Measurements from ENCODE around the gene POU2AF2.

GRCh38 chr11:111265421-111265820, 19.9 kb downstream of the POU2AF2 start:
- TF ChIP-seq, protein P1, sequence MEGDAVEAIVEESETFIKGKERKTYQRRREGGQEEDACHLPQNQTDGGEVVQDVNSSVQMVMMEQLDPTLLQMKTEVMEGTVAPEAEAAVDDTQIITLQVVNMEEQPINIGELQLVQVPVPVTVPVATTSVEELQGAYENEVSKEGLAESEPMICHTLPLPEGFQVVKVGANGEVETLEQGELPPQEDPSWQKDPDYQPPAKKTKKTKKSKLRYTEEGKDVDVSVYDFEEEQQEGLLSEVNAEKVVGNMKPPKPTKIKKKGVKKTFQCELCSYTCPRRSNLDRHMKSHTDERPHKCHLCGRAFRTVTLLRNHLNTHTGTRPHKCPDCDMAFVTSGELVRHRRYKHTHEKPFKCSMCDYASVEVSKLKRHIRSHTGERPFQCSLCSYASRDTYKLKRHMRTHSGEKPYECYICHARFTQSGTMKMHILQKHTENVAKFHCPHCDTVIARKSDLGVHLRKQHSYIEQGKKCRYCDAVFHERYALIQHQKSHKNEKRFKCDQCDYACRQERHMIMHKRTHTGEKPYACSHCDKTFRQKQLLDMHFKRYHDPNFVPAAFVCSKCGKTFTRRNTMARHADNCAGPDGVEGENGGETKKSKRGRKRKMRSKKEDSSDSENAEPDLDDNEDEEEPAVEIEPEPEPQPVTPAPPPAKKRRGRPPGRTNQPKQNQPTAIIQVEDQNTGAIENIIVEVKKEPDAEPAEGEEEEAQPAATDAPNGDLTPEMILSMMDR (IDR thresholded peaks at IDR 0.05) = no peak
- TF ChIP-seq E2F4 (CRISPR knock-in tag; IDR thresholded peaks at IDR 0.05; ENCODE audit: borderline replicate concordance, low read depth) (no peak), USF2 (CRISPR knock-in tag; IDR thresholded peaks at IDR 0.05) (no peak), ZNF416 (CRISPR knock-in tag; IDR thresholded peaks at IDR 0.05) (no peak), RELA (CRISPR knock-in tag; IDR thresholded peaks at IDR 0.05; ENCODE audit: borderline replicate concordance) (no peak), ZNF423 (CRISPR knock-in tag; IDR thresholded peaks at IDR 0.05) (no peak), ZBTB21 (CRISPR knock-in tag; IDR thresholded peaks at IDR 0.05; ENCODE audit: borderline replicate concordance) (no peak), JAZF1 (CRISPR knock-in tag; IDR thresholded peaks at IDR 0.05) (no peak), TCF7 (CRISPR knock-in tag; IDR thresholded peaks at IDR 0.05; ENCODE audit: low read depth) (no peak), ELF4 (CRISPR knock-in tag; IDR thresholded peaks at IDR 0.05; ENCODE audit: low read depth) (no peak), NR3C1 (CRISPR knock-in tag; conservative IDR thresholded peaks at IDR 0.05; ENCODE audit: low read depth) (no peak), CBFB (CRISPR knock-in tag; IDR thresholded peaks at IDR 0.05; ENCODE audit: low read depth) (no peak)
- TF ChIP-seq, protein P2, sequence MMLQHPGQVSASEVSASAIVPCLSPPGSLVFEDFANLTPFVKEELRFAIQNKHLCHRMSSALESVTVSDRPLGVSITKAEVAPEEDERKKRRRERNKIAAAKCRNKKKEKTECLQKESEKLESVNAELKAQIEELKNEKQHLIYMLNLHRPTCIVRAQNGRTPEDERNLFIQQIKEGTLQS (CRISPR knock-in tag; conservative IDR thresholded peaks at IDR 0.05) = no peak
- TF ChIP-seq, protein P3, sequence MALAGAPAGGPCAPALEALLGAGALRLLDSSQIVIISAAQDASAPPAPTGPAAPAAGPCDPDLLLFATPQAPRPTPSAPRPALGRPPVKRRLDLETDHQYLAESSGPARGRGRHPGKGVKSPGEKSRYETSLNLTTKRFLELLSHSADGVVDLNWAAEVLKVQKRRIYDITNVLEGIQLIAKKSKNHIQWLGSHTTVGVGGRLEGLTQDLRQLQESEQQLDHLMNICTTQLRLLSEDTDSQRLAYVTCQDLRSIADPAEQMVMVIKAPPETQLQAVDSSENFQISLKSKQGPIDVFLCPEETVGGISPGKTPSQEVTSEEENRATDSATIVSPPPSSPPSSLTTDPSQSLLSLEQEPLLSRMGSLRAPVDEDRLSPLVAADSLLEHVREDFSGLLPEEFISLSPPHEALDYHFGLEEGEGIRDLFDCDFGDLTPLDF (CRISPR knock-in tag; IDR thresholded peaks at IDR 0.05) = no peak

Measured in WTC11 (cell line).